Effector CD8-positive, alpha-beta T cell (primary cell): ENCODE measurements around the gene CREG1.

Experiments
- DNase-seq: peaks from one replicate; lab custom pipeline; 2025; lab: John Stamatoyannopoulos, UW

Gene CREG1

GRCh38 chr1:167507719-167508118 is 45.8 kb downstream of the CREG1 start:
- no peak for DNase-seq

GRCh38 chr1:167504467-167504827 is 49.1 kb downstream of the CREG1 start:
- no peak for DNase-seq

GRCh38 chr1:167503626-167504466 is 49.7 kb downstream of the CREG1 start:
- DNase-seq = no peak

GRCh38 chr1:167502719-167503462 is 50.7 kb downstream of the CREG1 start:
- no peak for DNase-seq

- DNase-seq = no peak
Observed at GRCh38 chr1:167502192-167502551, 51.4 kb downstream of the CREG1 start.

- no peak for DNase-seq
Observed at GRCh38 chr1:167501515-167502191, 51.9 kb downstream of the CREG1 start.

GRCh38 chr1:167500283-167500860 is 53.2 kb downstream of the CREG1 start:
- no peak for DNase-seq

GRCh38 chr1:167499664-167500101 is 53.9 kb downstream of the CREG1 start:
- DNase-seq = no peak

GRCh38 chr1:167499106-167499505 is 54.5 kb downstream of the CREG1 start:
- no peak for DNase-seq

- DNase-seq = no peak
Observed at GRCh38 chr1:167496797-167497619, 56.6 kb downstream of the CREG1 start.

- no peak for DNase-seq
Observed at GRCh38 chr1:167493372-167493771, 60.2 kb downstream of the CREG1 start.

GRCh38 chr1:167492481-167492910 is 61.1 kb downstream of the CREG1 start:
- DNase-seq = peak; percentile 42

- no peak for DNase-seq
Observed at GRCh38 chr1:167491586-167492461, 61.7 kb downstream of the CREG1 start.
